Hypothalamus (tissue), 51 donors: ENCODE measurements around the gene TRMT2A.

Source experiments
- DNase-seq, 51 donors: peaks; one replicate each; lab custom pipeline; 2025; lab: John Stamatoyannopoulos, UW

The TRMT2A gene

DNA sequence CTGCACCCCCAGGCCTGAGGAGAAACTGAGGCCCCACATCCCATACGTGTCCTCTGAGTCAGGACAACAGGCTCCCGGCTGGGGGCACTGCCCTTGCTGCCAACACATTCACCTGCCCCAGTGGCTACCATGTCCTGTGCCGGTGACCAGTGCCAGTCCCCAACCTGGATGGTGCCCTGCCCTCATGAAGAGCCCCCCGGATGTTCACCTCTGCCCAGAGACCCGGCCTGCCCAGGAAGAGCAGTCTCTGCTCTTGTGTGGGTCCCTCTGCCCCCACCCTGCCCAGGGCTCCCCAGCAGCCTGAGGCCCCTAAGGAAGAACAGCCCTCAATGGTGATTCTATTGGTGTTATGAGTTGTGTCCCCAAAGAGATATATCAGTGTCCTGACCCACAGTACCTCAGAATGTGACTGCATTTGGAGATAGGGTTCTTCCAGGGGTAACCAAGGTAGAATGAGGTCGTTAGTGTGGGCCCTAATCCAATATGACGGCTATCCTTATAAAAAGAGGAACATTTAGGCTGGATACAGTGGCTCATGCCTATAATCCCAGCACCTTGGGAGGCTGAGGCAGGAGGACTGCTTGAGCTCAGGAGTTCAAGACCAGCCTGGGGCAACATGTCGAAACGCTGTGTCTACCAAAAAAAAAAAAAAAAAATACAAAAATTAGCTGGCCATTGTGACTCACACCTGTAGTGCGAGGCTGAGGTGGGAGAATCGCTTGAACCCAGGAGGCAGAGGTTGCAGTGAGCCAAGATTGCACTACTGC lies 50.2 kb downstream of the TRMT2A start:
- DNase-seq, result no peak

DNA sequence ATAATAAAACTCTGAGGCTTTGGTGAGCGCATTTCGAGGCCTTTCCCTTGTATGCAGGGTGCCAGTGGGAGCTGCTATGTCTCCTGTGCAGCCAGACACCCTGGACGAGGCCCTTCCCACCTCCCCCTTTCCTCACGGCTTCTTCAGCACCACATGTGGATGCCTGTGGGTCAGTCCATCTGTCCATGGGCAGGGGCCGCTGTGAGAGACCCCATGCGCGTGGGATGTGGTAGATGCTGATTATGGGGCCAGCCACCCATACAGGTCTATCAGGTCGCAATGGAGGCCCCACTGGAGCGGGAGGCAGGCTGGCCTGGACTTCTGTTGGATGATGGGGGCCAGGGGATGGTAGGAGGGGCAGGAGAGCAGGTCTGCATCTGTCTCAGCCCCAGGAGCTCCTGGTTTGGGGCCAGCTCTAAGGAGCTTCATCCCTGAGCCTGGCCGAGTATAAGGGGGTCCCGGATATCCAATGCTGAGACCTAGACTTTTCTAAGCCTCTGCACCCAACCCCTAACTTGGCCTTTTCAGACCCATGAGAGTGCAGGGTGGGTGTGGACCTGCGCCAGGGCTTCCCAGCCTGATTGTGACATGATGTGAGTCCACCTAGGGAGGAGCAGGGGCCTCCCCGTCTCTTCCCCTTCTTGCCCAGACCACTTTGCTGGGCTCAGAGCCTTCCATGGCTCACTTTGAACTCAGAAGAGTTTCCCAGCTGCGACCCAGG lies 51.0 kb downstream of the TRMT2A start:
- DNase-seq, result no peak

- no peak for DNase-seq
Measured at GRCh38 chr22:20064545-20065262, 52.3 kb downstream of the TRMT2A start.

DNA sequence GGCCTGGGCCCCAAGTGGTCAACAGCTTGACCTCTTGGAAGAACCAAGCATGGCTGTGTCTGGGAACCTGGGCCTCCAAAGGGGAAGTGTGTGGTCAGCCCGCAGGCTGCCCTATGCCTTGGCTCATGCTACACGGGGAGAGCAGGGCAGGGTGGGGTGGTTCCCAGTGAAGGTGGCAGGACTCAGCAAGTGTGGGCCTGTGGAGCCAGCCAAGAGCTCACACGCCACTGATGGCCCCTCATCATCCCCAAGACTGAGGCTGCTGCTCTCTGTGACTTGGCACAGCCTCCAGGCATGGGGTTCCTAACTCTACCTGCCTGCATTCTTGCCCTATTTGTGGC lies 52.9 kb downstream of the TRMT2A start:
- no peak for DNase-seq

- no peak for DNase-seq
Measured at GRCh38 chr22:20063271-20064139, 53.5 kb downstream of the TRMT2A start.

DNA sequence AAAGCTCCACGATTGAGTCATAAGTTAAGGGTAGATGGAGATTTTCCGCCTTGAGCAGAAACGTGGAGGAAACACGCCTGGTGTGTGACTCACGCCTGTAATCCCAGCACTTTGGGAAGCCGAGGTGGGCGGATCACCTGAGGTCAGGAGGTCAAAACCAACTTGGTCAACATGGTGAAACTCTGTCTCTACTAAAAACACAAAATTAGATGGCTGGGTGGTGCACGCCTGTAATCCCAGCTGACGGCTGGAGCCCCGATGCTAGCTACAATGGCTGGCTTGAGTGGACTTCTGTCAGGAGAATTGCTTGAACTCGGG lies 54.3 kb downstream of the TRMT2A start:
- DNase-seq, result no peak

- no peak for DNase-seq
Measured at GRCh38 chr22:20062043-20062765, 54.8 kb downstream of the TRMT2A start.
